Stimulated activated CD4-positive, alpha-beta T cell treated with anti-CD3 and anti-CD28 coated beads, Interleukin-1b, Interleukin-23, amount 100 ng/mL, for 24 hours (primary cell): ENCODE results near the gene C4orf51.

Source experiments
- DNase-seq, 4 experiments: peaks; one replicate each; pipeline ENCODE4 v3.0.0-alpha.2; 2020; ENCODE audit warnings: low read depth in 4 of 4, low spot score in 1 of 4

C4orf51 gene

GRCh38 chr4:145709336-145709735 lies 29.4 kb downstream of the C4orf51 start:
- DNase-seq, result no peak

GRCh38 chr4:145709843-145710242 lies 29.9 kb downstream of the C4orf51 start:
- no peak for DNase-seq

- DNase-seq, result no peak
Observed at GRCh38 chr4:145716200-145716599, 36.3 kb downstream of the C4orf51 start.

- DNase-seq, result no peak
Observed at GRCh38 chr4:145716661-145717200, 36.8 kb downstream of the C4orf51 start.

GRCh38 chr4:145719752-145720624 lies 40.0 kb downstream of the C4orf51 start:
- peak in 1 of 4 experiments; percentile 25 for DNase-seq

- no peak for DNase-seq
Observed at GRCh38 chr4:145720656-145721055, 40.7 kb downstream of the C4orf51 start.

GRCh38 chr4:145722561-145722960 lies 42.6 kb downstream of the C4orf51 start:
- no peak for DNase-seq

GRCh38 chr4:145723336-145723735 lies 43.4 kb downstream of the C4orf51 start:
- DNase-seq, result no peak

- DNase-seq, result no peak
Observed at GRCh38 chr4:145730026-145730425, 50.1 kb downstream of the C4orf51 start.

GRCh38 chr4:145731028-145731427 lies 51.1 kb downstream of the C4orf51 start:
- no peak for DNase-seq

GRCh38 chr4:145732001-145732815 lies 52.3 kb downstream of the C4orf51 start:
- DNase-seq, result no peak

- DNase-seq, result peak; percentile 45 to 85 (median 66)
Observed at GRCh38 chr4:145732895-145733880, 53.2 kb downstream of the C4orf51 start.

GRCh38 chr4:145734031-145734430 lies 54.1 kb downstream of the C4orf51 start:
- DNase-seq, result no peak

- DNase-seq, result no peak
Observed at GRCh38 chr4:145734576-145735346, 54.8 kb downstream of the C4orf51 start.

GRCh38 chr4:145735347-145735675 lies 55.4 kb downstream of the C4orf51 start:
- DNase-seq, result no peak

- no peak for DNase-seq
Observed at GRCh38 chr4:145735827-145736226, 55.9 kb downstream of the C4orf51 start.

- DNase-seq, result no peak
Observed at GRCh38 chr4:145736241-145736831, 56.4 kb downstream of the C4orf51 start.

- DNase-seq, result no peak
Observed at GRCh38 chr4:145739845-145740244, 59.9 kb downstream of the C4orf51 start.

GRCh38 chr4:145740806-145741205 lies 60.9 kb downstream of the C4orf51 start:
- no peak for DNase-seq

GRCh38 chr4:145743641-145744040 lies 63.7 kb downstream of the C4orf51 start:
- DNase-seq, result no peak
